D341Med (cell line): ENCODE results near the gene ZNF831.

Experiments used
- DNase-seq: peaks from one replicate; pipeline ENCODE4 v3.0.0; 2012; ENCODE audit warnings: low spot score

The ZNF831 gene

GRCh38 chr20:59247731-59248684 is 84.4 kb downstream of the ZNF831 start:
- no peak for DNase-seq

GRCh38 chr20:59250293-59250692 is 86.7 kb downstream of the ZNF831 start:
- DNase-seq, result no peak

GRCh38 chr20:59253325-59253724 is 89.7 kb downstream of the ZNF831 start:
- no peak for DNase-seq

- peak; percentile 42 for DNase-seq
These were observed 90.2 kb downstream of the ZNF831 start for GRCh38 chr20:59253779-59254319.

GRCh38 chr20:59255256-59255655 is 91.6 kb downstream of the ZNF831 start:
- DNase-seq, result no peak

GRCh38 chr20:59258221-59258621 is 94.6 kb downstream of the ZNF831 start:
- no peak for DNase-seq

- DNase-seq, result no peak
These were observed 96.3 kb downstream of the ZNF831 start for GRCh38 chr20:59259946-59260345.

GRCh38 chr20:59265298-59265697 is 101.7 kb downstream of the ZNF831 start:
- no peak for DNase-seq

- DNase-seq, result no peak
These were observed 105.2 kb downstream of the ZNF831 start for GRCh38 chr20:59268870-59269269.

GRCh38 chr20:59269411-59270025 is 105.9 kb downstream of the ZNF831 start:
- DNase-seq, result no peak

- DNase-seq, result no peak
These were observed 106.8 kb downstream of the ZNF831 start for GRCh38 chr20:59270380-59270779.

GRCh38 chr20:59273739-59274357 is 110.2 kb downstream of the ZNF831 start:
- DNase-seq, result no peak

- no peak for DNase-seq
These were observed 113.3 kb downstream of the ZNF831 start for GRCh38 chr20:59276938-59277337.

GRCh38 chr20:59284470-59284869 is 120.8 kb downstream of the ZNF831 start:
- no peak for DNase-seq

GRCh38 chr20:59289994-59290393 is 126.4 kb downstream of the ZNF831 start:
- DNase-seq, result no peak

- DNase-seq, result no peak
These were observed 128.2 kb downstream of the ZNF831 start for GRCh38 chr20:59291740-59292383.

GRCh38 chr20:59295531-59295930 is 131.9 kb downstream of the ZNF831 start:
- DNase-seq, result no peak

GRCh38 chr20:59297686-59298085 is 134.1 kb downstream of the ZNF831 start:
- DNase-seq, result no peak

GRCh38 chr20:59299945-59300332 is 136.3 kb downstream of the ZNF831 start:
- DNase-seq, result no peak

GRCh38 chr20:59300333-59301081 is 136.9 kb downstream of the ZNF831 start, which contains the start of gene EDN3:
Gene EDN3 (plus strand): TSS chr20:59300611. CDS start chr20:59300813, 202 bp downstream.
- no peak for DNase-seq

GRCh38 chr20:59301343-59302007 is 137.9 kb downstream of the ZNF831 start:
- no peak for DNase-seq
